Neuronal stem cell (in vitro differentiated cells): ENCODE data around the gene FSD1.

Experiments
- DNase-seq: peaks from one replicate; pipeline ENCODE4 v3.0.0-alpha.2; 2013; ENCODE audit warnings: low spot score
- H2AFZ ChIP-seq: one replicate; pipeline ENCODE4 v1.6.1; 2013; ENCODE audit warnings: mild to moderate bottlenecking, low read length, inconsistent platforms
- H2AK5ac ChIP-seq: 2 replicates; pipeline ENCODE4 v1.6.1; 2013; ENCODE audit warnings: low read depth, mild to moderate bottlenecking, inconsistent platforms, low read length, moderate library complexity, mixed read lengths
- H2BK120ac ChIP-seq: 2 replicates; pipeline ENCODE4 v1.6.1; 2013; ENCODE audit warnings: low read depth, mild to moderate bottlenecking, inconsistent platforms, low read length, moderate library complexity, mixed read lengths
- H2BK12ac ChIP-seq: one replicate; pipeline ENCODE4 v1.6.1; 2013; ENCODE audit warnings: low read length, inconsistent platforms
- H2BK15ac ChIP-seq: 2 replicates; pipeline ENCODE4 v1.6.1; 2013; ENCODE audit warnings: mild to moderate bottlenecking, low read length, inconsistent platforms, mixed read lengths
- H2BK5ac ChIP-seq: one replicate; pipeline ENCODE4 v1.6.1; 2013; ENCODE audit warnings: inconsistent platforms, mild to moderate bottlenecking, low read length, moderate library complexity
- H3K14ac ChIP-seq: one replicate; pipeline ENCODE4 v1.6.1; 2013; ENCODE audit warnings: low read length, inconsistent platforms
- H3K18ac ChIP-seq: 2 replicates; pipeline ENCODE4 v1.6.1; 2013; ENCODE audit warnings: low read length, inconsistent platforms
- H3K23ac ChIP-seq: 2 replicates; pipeline ENCODE4 v1.6.1; 2013; ENCODE audit warnings: low read depth, mild to moderate bottlenecking, mixed read lengths, low read length, inconsistent platforms; ENCODE audit not compliant: poor library complexity
- H3K27ac ChIP-seq: replicated peaks from 3 replicates; pipeline ENCODE4 v1.5.1; 2013; ENCODE audit warnings: low read length, inconsistent platforms
- H3K27me3 ChIP-seq, 3 experiments: 2 replicates each; pipeline ENCODE4 v1.6.1; 2013; ENCODE audit warnings: low read length in 3 of 3, mild to moderate bottlenecking in 2 of 3, inconsistent platforms in 1 of 3, low read depth in 1 of 3, mixed read lengths in 1 of 3, moderate library complexity in 1 of 3; ENCODE audit not compliant: control insufficient read depth in 3 of 3, insufficient read depth in 3 of 3
- H3K36me3 ChIP-seq, 2 donors: replicated peaks in 1 of 2; 2 replicates each; pipeline ENCODE4 v1.6.1; 2013; ENCODE audit warnings: low read length in 2 of 2; ENCODE audit not compliant: control insufficient read depth in 2 of 2, insufficient read depth in 2 of 2
- H3K4ac ChIP-seq: 2 replicates; pipeline ENCODE4 v1.6.1; 2013; ENCODE audit warnings: inconsistent platforms, mild to moderate bottlenecking, low read length, moderate library complexity
- H3K4me1 ChIP-seq, 2 donors: 1 replicate in 1 of 2; 2 replicates in 1 of 2; pipeline ENCODE4 v1.6.1; 2013; ENCODE audit warnings: low read length in 2 of 2, low read depth in 1 of 2; ENCODE audit not compliant: control insufficient read depth in 2 of 2, insufficient read depth in 1 of 2
- H3K4me2 ChIP-seq: one replicate; pipeline ENCODE4 v1.6.1; 2013; ENCODE audit warnings: mild to moderate bottlenecking, low read length, inconsistent platforms; ENCODE audit not compliant: insufficient read depth, poor library complexity, severe bottlenecking
- H3K4me3 ChIP-seq, 2 donors: 2 replicates each; pipeline ENCODE4 v1.5.1; 2013; ENCODE audit warnings: low read length in 2 of 2, mild to moderate bottlenecking in 2 of 2, inconsistent platforms in 1 of 2, moderate library complexity in 1 of 2
- H3K79me1 ChIP-seq: one replicate; pipeline ENCODE4 v1.6.1; 2013; ENCODE audit warnings: low read depth, mild to moderate bottlenecking, inconsistent platforms, low read length, moderate library complexity
- H3K9ac ChIP-seq: one replicate; pipeline ENCODE4 v1.6.1; 2013; ENCODE audit warnings: mild to moderate bottlenecking, low read depth, low read length, inconsistent platforms; ENCODE audit not compliant: poor library complexity
- H3K9me3 ChIP-seq, 2 donors: replicated peaks in 1 of 2; 2 replicates each; pipeline versions ENCODE3 to v1.6.1; 2013; ENCODE audit warnings: low read length in 2 of 2, mild to moderate bottlenecking in 2 of 2, inconsistent platforms in 1 of 2, low read depth in 1 of 2, mixed read lengths in 1 of 2, moderate library complexity in 1 of 2; ENCODE audit not compliant: control insufficient read depth in 2 of 2, insufficient read depth in 1 of 2
- H4K8ac ChIP-seq: one replicate; pipeline ENCODE4 v1.6.1; 2013; ENCODE audit warnings: low read depth, mild to moderate bottlenecking, inconsistent platforms, low read length, moderate library complexity
- H4K91ac ChIP-seq: one replicate; pipeline ENCODE4 v1.6.1; 2013; ENCODE audit warnings: low read length, low read depth, mild to moderate bottlenecking, inconsistent platforms; ENCODE audit not compliant: poor library complexity
- WGBS, 2 donors: extraction: QIAGEN DNeasy Blood & Tissue Kit; methylation state at CpG; one replicate each; pipeline ENCODE4 v1.1.7; 2013; ENCODE audit warnings: missing lambda C conversion rate in 2 of 2, mixed read lengths in 1 of 2; ENCODE audit not compliant: insufficient read length in 2 of 2, insufficient replicate concordance in 1 of 2; ENCODE audit errors: extremely low coverage in 2 of 2; 5-methylcytosine and 5-hydroxymethylcytosine counted together

Gene FSD1

GRCh38 chr19:4316956-4317355, 12.6 kb downstream of the FSD1 start:
- Histone ChIP-seq H3K27me3 (no peaks in the 10 kb centered on the region), H3K4ac (no peak overlapping the region), H4K91ac (no peak overlapping the region), H2AK5ac (no peak overlapping the region), H3K9ac (no peak overlapping the region), H3K27ac (no peak overlapping the region), H2BK120ac (no peak overlapping the region), H3K4me3 (no peak overlapping the region), H3K14ac (no peak overlapping the region), H3K79me1 (no peaks in the 10 kb centered on the region), H3K4me1 (no peaks in the 10 kb centered on the region), H3K9me3 (peaks cover 6 to 10% of the 10 kb centered on the region in 2 donors), H2AFZ (no peak overlapping the region), H3K18ac (no peak overlapping the region), H2BK5ac (no peak overlapping the region), H4K8ac (no peak overlapping the region), H3K4me2 (no peak overlapping the region), H2BK12ac (no peak overlapping the region), H3K23ac (no peak overlapping the region), H3K36me3 (peaks cover 27 to 42% of the 10 kb centered on the region in 2 donors), H2BK15ac (no peak overlapping the region)
- DNase-seq = no peak
- WGBS, 2 donors = no CpG with 5 or more reads among the region's 9 CpGs

- DNase-seq = no peak
- H4K8ac ChIP-seq = peak overlapping the region; percentile 3
- no peak overlapping the region for H2AK5ac ChIP-seq
- H3K4ac ChIP-seq = no peak overlapping the region
- H2BK120ac ChIP-seq = no peak overlapping the region
- WGBS, 2 donors = no CpG with 5 or more reads among the region's 7 CpGs
- H3K9me3 ChIP-seq = peaks cover 6 to 10% of the 10 kb centered on the region in 2 donors
- no peak overlapping the region for H3K9ac ChIP-seq
- peaks cover 22 to 42% of the 10 kb centered on the region in 2 donors for H3K36me3 ChIP-seq
- H2BK5ac ChIP-seq = no peak overlapping the region
- H3K79me1 ChIP-seq = no peaks in the 10 kb centered on the region
- peak overlapping the region; percentile 31 for H3K23ac ChIP-seq
- H3K27ac ChIP-seq = no peak overlapping the region
- H3K4me3 ChIP-seq = no peak overlapping the region
- H2BK12ac ChIP-seq = no peak overlapping the region
- H3K18ac ChIP-seq = no peak overlapping the region
- H3K14ac ChIP-seq = no peak overlapping the region
- no peak overlapping the region for H2BK15ac ChIP-seq
- H3K4me1 ChIP-seq = no peaks in the 10 kb centered on the region
- no peak overlapping the region for H4K91ac ChIP-seq
- no peak overlapping the region for H3K4me2 ChIP-seq
- no peaks in the 10 kb centered on the region for H3K27me3 ChIP-seq
- H2AFZ ChIP-seq = no peak overlapping the region
Measured at GRCh38 chr19:4318460-4318859, 14.1 kb downstream of the FSD1 start.

- Histone ChIP-seq H3K18ac (no peak overlapping the region), H2BK15ac (no peak overlapping the region), H2BK5ac (no peak overlapping the region), H3K14ac (no peak overlapping the region), H3K79me1 (no peaks in the 10 kb centered on the region), H3K4me3 (no peak overlapping the region), H3K4ac (no peak overlapping the region), H3K9ac (no peak overlapping the region), H3K27me3 (no peaks in the 10 kb centered on the region), H4K91ac (no peak overlapping the region), H3K27ac (no peak overlapping the region), H3K36me3 (peaks cover 22 to 35% of the 10 kb centered on the region in 2 donors), H3K4me1 (no peaks in the 10 kb centered on the region), H3K4me2 (no peak overlapping the region), H3K9me3 (peaks cover 6 to 10% of the 10 kb centered on the region in 2 donors), H3K23ac (peak overlapping the region; percentile 20), H2AFZ (no peak overlapping the region), H2BK12ac (no peak overlapping the region), H2BK120ac (no peak overlapping the region), H4K8ac (no peak overlapping the region), H2AK5ac (no peak overlapping the region)
- WGBS, 2 donors = no CpG with 5 or more reads among the region's 2 CpGs
- DNase-seq = no peak
Measured at GRCh38 chr19:4319067-4319718, 14.8 kb downstream of the FSD1 start.

- no peaks in the 10 kb centered on the region for H3K4me1 ChIP-seq
- H3K14ac ChIP-seq = no peak overlapping the region
- H2AFZ ChIP-seq = no peak overlapping the region
- no peak overlapping the region for H3K4ac ChIP-seq
- H2BK5ac ChIP-seq = no peak overlapping the region
- WGBS, 2 donors = no CpG with 5 or more reads among the region's 2 CpGs
- no peak overlapping the region for H2AK5ac ChIP-seq
- peaks cover 2% of the 10 kb centered on the region for H3K79me1 ChIP-seq
- no peak overlapping the region for H4K8ac ChIP-seq
- H3K27me3 ChIP-seq = no peaks in the 10 kb centered on the region
- H3K27ac ChIP-seq = no peak overlapping the region
- no peak overlapping the region for H4K91ac ChIP-seq
- H3K4me3 ChIP-seq = no peak overlapping the region
- no peak overlapping the region for H2BK12ac ChIP-seq
- no peak for DNase-seq
- H3K9ac ChIP-seq = no peak overlapping the region
- H3K36me3 ChIP-seq = peaks cover 19 to 29% of the 10 kb centered on the region in 2 donors
- H2BK15ac ChIP-seq = no peak overlapping the region
- no peak overlapping the region for H2BK120ac ChIP-seq
- H3K9me3 ChIP-seq = peaks cover 6 to 10% of the 10 kb centered on the region in 2 donors
- H3K4me2 ChIP-seq = no peak overlapping the region
- H3K23ac ChIP-seq = no peak overlapping the region
- no peak overlapping the region for H3K18ac ChIP-seq
Measured at GRCh38 chr19:4320419-4320818, 16.0 kb downstream of the FSD1 start.
